Activated CD8-positive, alpha-beta memory T cell treated with anti-CD3 and anti-CD28 coated beads for 36 hours (primary cell): ENCODE data around the gene FAM13A. TPM values are rescaled to one million over a fixed set of nuclear protein-coding genes. Genes with fewer than 3 reads are reported as not detected.

Experiments
- CTCF ChIA-PET: fragments of 350-600 bp; sonication (Branson Sonifier 250); formaldehyde crosslinking; loops from one replicate; lab custom pipeline; 2021; ENCODE audit warnings: antibody characterized with exemption; lab: Charles Lee
- POLR2A ChIA-PET: fragments of 350-600 bp; sonication (Branson Sonifier 250); formaldehyde crosslinking; loops from one replicate; lab custom pipeline; 2021; ENCODE audit warnings: antibody characterized with exemption; lab: Charles Lee
- total RNA-seq, 2 experiments: library from RNA; stranded (reverse); gene quantifications; one replicate each; pipeline ENCODE4 v1.2.3, GENCODE V29; 2021

The FAM13A gene
- total RNA-seq, 2 experiments from 2014 or later: 1.4 to 2.6 TPM

DNA sequence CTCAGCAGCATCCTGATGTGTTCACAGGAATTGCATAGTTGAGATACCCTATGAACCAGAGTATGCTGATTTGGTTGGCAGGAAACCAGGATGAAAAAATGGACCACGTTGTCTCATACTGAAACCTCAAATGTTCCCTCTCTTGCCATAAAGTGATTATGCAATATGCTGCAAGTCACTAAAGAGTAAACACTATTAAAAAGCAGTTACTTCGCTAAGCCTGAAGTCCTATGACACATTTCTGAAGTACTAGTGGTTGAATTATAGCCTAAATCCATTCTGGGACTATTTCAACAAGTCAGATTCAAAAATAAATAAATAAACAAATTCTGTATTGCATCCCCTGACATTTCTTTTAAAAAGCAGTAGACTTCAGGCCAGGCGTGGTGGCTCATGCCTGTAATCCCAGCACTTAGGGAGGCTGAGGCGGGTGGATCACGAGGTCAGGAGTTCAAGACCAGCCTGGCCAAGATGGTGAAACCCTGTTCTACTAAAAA lies 253.3 kb downstream of the FAM13A start:
- ChIA-PET POLR2A (no interaction called here), CTCF (no interaction called here)

DNA sequence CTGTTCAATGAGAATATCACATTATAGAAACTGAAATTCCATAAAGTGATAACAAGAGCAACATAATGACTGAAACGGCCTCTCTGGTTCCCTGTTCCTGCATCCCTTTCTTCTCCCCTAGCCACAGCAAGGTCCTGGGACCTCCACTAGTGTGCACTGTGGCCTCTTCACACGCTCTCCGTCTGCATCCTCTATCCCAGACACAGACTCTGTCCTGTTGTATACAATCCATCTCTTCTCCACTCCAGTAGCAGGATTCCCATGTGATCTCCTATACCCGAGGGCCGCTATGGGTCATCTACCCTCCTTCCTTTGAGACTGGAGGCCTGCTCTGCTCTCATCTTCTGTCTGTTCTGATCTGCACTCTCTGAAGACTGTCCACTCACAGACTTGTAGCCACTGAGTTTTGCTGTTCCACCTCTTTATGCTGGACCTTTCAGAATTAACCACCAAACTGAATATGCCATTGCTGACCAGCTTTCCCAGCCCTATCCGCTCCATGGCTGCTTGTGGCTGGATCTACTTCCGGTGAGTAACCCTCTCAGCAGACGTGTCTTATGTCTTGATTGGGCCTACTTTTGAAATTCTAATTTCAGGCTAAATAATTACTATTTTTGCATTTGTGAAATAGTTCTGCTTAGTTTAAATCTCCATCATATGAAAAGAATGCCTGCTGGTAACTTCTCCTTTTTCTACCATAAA lies 254.2 kb downstream of the FAM13A start:
- ChIA-PET CTCF (no interaction called here), POLR2A (no interaction called here)

DNA sequence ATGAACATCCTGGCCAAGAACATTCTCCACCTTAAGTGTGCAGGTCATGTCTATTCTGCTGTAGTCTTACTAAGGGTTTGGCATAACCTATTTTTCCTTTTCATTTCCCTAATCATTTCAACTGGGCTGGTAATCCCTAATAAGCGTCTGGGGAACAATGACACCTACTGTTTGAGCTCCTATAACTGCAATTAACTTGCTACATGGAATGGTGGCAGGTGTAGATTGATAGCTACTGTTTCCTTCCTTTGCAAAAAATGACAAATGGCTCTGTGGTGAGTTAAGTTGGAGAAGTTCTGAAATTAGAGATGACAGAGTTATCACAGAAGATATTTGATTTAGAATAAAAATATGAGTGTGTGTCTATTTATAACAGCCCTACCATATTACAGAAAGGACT lies 254.8 kb downstream of the FAM13A start:
- CTCF ChIA-PET: no interaction called here
- POLR2A ChIA-PET: no interaction called here

DNA sequence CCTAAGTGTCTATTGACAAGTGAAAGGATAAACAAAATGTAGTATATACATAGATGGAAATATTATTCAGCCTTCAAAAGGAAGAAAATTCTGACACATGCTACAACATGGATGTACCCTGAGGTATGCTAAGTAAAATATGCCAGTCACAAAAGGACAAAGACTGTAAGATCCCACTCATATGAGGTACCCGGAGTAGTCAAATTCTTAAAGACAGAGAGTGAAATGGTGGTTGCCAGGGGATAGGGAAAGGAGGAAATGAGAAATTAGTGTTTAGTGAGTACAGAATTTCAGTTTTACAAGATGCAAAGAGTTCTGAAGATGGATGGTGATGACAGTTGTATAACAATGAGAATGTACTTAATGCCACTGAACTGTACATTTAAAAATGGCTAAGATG lies 257.1 kb downstream of the FAM13A start:
- POLR2A ChIA-PET: no interaction called here
- CTCF ChIA-PET: no interaction called here

DNA sequence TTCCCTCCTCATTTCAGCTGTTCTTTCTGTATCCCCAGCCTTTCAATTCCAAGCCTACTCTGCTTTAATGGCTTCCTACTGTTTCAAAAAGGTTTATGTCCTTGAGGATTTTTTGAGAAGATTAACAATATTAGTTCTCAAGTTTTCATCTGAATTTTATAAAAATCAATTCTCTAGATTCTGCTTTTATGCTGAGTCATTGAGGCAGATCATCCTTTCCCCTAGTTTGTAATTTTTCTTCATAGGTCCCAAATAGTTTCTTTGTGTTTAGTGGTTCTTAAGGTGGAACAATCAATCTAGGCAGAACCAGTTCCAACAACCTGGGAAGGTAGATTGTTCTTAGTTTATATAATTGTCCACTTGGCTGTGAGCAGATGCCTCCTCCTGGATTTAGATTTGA lies 259.3 kb downstream of the FAM13A start:
- POLR2A ChIA-PET: no interaction called here
- CTCF ChIA-PET: no interaction called here

DNA sequence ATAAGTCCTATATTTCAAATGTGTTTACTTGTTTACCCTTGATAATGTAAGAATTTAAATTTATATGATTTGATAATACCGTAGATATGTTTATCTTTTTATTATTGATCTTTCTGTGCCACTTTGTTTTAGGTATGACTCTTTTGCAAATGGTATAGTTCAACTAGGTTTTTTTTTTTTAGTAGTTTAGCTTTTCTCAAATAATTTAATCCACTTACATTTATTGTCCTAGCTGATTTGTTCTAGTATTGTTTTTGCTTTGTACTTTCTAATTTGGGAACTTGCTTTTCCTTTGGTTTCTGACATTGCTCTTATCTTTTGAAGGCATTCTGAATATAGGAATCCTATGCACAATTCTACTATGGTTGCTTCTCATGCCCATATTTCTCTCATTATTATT lies 260.4 kb downstream of the FAM13A start:
- POLR2A ChIA-PET: interaction anchor here (0.7 kb wide), 1 partner anchor 61 kb away, joined by 3 read pairs; no protein-coding TSS in a partner anchor

DNA sequence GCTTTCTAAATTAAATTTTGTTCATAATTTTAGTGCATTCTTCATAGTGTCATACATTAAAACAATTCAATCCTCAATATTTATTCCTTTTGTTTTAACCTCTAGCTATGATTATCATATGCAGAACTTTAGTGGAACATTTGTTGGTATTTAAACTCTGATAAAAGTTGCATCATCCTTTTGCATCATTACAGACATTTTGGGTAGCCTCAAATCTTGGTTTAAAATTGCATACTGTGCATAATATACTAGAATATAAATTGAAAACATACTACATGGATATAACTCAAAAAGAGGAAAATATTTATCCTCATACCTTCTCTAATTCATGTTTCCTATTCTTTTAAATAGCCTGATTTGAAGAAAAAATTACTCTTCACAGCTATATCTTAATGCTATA lies 262.0 kb downstream of the FAM13A start:
- POLR2A ChIA-PET: no interaction called here
- CTCF ChIA-PET: no interaction called here

More for the DNA sequence above, 260.4 kb downstream of the FAM13A start:
- CTCF ChIA-PET: no interaction called here

DNA sequence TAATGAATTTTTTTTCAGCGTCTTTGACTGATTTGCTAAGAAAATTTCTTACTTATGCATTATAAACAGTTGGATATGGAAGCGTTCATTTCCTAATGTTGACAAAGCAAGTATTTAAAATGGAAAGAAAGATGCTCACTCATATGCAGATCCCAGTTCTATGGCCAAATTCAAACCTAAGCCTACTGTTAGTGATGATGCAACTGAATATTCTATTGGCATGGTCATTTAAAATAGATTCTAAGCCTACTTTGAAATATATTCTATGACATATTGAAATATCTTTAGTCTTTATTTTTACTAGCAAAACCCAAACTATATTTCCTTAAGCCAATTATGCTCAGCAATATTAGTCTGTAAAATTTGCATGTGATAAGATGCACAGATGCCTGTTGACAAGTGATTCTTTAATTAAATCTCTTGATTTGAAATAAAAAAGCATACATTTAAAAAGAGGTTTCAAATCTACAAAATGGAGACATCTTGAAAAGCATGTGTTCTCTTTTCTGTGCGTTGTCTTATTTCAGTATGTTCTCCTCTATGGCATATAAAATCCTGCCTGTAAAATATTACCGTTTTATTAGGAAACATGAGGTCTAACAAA lies 262.8 kb downstream of the FAM13A start:
- ChIA-PET CTCF (no interaction called here), POLR2A (no interaction called here)

DNA sequence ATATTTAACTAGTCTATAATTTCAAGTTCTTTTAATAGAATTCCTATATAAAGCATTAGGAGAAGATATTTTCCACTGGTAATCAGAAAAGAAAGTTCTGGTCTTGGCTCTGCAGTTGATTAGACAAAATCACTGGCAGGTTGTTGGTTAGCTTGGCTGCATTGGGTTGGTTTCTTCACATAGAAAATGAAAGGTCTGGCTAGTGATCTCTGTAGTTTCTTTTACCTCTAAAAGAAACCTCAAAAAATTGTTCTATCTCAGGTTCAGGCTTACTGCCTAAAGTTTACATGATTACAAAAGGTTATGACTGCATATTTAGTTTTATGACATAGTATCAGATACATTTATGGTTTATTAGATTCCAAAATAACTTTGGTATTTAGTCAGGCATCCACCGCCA lies 263.5 kb downstream of the FAM13A start:
- POLR2A ChIA-PET: no interaction called here
- CTCF ChIA-PET: no interaction called here

DNA sequence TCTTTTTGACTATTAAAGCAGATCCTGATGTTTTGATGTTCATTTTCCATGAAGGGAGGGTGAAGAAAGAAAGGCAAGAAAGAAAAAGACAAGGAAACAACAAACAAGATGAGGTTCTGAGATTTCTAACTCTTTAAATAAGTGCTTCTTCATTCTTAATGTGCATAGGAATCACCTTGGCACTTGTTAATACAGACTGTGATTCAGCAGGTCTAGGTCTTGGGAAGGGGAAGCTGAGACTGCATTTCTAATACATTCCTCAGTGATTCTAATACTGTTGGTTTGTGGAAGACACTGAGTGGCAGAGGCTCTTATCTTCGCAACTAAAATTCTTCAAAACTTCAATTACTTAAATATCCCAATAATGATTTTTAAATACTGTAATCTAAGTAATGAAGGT lies 264.2 kb downstream of the FAM13A start:
- ChIA-PET POLR2A (no interaction called here), CTCF (no interaction called here)

DNA sequence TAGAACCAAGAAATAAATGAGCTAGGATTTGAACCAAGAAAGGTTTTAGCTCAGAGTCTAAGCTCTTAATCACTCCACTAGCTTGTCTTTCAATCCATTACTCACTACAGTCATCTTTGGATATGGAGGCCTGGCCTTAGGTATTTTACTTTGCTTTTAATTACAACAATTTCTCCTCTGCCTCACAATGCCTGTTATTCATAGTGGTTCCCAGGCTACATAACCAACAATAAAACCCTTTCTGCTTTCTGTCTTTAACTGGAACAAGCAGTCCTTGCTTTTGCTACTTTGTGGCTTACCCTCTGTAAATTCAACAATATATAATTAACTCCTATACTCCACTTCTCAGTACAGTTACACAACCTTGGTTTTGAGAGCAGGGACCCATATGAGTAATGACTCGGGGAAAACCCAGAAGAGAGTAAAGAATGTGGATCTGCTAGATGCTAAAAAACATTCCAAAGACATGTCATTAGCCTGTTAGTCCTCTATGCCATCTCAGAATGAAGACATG lies 264.7 kb downstream of the FAM13A start:
- POLR2A ChIA-PET: interaction anchor here (0.6 kb wide), 1 partner anchor 181 kb away, joined by 3 read pairs; no protein-coding TSS in a partner anchor
- CTCF ChIA-PET: no interaction called here

DNA sequence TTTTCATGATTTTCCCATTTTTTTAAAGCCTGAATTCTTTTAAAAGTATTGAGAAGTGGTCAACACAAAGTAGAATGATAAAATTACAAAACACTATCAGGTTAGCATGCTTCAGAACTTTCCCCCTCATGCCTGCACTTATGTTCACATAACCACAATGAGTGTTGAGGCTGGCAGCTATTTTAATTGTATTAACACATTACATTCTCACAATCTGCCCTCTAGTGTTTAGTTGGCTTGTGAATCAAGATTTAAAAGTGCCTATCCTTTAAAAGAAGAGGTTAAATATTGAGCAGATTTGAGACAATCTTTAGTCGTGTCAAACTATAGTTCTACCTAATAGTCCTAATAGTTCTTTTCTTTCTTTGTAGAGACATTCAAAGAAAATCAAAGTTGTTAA lies 265.7 kb downstream of the FAM13A start:
- ChIA-PET CTCF (no interaction called here), POLR2A (no interaction called here)

DNA sequence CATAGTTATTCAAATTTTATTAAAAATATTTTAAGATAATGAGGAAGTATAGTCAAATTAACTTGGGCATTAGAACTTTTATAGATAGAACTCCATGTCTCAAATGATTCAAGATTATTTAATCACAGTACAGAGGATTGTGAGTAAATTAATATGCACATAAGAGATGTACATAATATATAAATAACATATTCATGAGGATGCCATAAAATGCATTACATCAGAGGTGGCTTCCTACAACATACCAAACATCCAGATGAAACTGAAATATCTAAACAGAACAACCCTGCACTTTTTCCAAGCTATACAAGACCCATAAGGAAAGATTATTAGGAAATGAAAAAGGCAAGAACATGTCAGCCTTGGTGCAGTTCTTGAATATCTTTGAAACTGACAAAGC lies 268.1 kb downstream of the FAM13A start:
- POLR2A ChIA-PET: no interaction called here
- CTCF ChIA-PET: no interaction called here

DNA sequence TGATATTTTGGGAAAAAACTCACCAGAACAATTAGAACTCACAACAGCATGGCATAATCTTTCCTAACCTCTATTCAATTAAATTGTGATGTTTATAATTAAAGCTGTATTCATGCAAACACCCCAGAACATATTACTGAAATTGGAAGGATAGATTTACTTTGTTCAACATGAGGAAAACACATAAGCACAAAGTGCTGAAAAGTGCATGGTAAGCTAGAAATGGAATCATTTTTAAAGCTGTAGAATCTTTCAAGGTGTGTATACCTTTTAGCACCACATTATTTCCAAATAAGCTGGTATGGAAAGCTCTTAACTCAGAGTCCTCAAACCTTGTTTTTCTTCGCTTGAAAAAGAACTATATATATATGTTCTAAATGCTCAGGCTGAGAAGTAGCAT lies 268.6 kb downstream of the FAM13A start:
- CTCF ChIA-PET: no interaction called here
- POLR2A ChIA-PET: no interaction called here

DNA sequence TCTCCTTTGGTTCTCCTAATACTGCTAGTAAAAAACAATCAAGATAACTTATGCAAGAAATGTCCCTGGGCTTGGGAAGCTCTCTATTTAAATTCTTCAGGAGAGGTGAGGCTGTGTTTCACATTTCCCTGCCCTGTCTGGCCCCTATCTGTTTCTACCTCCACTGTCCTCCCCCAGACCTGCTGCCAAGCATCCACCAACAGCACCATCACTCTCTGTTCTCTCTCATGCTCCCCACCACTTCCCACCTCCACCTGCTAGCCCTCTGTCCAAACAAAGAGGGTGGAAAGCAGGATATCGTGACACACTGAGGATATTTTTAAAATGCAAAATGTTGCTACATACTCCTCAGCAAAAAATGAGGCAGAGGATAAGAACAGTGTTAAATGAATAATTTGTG lies 271.0 kb downstream of the FAM13A start:
- CTCF ChIA-PET: no interaction called here

DNA sequence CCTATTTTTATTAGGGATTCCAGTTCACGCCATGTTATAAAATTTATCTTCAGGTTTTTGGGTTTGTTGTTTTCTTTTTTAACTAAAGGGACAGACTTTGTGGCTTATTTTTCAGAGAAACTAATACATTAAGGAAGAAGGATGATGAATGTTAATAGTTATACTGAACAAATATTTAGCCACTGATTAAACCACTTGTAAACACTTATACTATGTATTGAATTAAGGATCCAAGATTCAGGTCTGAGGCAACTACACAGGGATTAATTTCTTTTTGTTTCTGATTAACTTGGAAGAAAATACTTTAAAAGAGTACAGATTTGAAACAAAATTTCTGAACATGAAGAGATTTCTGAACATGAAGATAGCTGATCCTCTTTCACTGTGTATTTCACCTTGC lies 276.6 kb downstream of the FAM13A start:
- CTCF ChIA-PET: no interaction called here
- POLR2A ChIA-PET: no interaction called here

More for the DNA sequence above, 271.0 kb downstream of the FAM13A start:
- POLR2A ChIA-PET: no interaction called here

DNA sequence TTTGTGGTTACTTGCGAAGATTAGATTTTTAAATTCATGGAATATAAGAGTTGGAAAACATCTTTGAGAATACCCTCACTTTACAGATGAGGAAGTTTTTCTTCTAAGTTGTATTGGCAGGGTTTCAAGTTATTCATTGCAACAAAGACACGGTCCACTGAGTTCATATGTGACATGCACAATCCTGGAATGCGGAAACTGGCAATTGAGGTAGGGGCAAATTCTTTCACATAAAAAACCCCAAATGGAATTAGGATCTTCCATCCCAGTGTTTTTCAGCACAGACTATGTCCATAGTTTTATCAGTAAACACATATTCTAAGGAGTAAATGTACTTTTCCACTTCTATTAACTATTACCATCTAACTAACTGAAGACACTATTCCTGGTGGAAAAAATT lies 277.6 kb downstream of the FAM13A start:
- POLR2A ChIA-PET: no interaction called here
- CTCF ChIA-PET: no interaction called here

DNA sequence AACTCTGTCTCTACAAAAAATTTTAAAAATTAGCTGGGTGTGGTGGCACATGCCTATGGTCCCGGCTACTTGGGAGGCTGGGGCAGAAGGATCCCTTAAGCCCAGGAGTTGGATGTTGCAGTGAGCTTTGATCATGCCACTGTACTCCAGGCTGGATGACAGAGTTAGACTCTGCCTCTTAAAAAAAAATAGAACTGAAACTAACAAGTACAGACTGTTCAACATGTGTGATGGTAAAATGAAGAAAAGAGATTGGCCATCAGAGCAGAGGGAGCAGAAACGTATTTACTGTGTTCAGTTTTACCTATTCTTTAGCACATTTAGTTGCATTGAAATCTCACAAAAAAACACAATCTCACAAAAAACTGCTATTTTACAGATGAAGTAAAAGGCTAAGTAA lies 281.5 kb downstream of the FAM13A start:
- ChIA-PET POLR2A (no interaction called here), CTCF (no interaction called here)

DNA sequence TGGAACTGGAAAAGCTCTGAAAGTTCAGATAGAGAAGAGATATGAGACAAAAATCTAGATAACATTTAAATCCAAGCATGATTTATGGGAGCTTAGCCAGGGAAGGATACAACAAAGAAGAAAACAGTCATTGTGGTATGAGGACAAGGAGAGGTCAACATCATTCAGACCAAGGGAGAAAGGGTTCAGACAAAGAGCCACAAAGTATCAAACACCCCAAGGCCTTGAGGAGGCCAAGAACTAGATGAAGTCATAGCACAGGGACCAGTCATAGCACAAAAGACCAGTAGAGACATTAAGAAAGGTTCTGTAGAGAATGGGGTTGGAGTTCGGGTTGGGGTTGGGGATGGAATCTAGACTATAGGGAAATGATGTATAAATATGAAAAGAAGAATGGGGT lies 282.0 kb downstream of the FAM13A start:
- POLR2A ChIA-PET: no interaction called here
- CTCF ChIA-PET: no interaction called here

DNA sequence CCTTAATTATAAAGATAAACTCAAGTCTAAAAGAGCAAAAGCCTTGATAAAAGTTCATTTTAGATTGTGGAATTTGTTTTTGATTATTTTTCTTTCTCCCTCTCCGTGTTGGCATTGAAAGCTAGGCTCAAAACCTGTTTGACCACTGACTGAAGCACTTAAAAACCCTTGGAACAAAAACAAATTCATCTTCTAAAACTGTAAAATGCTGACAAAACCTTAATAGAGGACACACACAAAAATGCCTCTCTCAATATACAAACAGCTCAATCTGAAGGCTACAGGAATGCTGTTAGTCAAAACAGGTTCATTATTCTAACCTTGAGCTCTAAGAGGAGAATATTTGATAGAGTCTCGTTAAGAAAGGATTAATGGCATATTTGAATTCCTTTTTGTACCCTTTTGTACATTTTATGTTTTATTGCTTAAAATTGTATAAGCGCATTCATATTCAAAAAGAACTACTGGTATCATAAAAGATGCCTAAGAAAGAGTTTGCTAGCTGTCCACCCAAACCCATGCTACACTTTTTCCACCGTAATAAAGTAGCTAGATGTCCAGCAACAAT lies 285.0 kb downstream of the FAM13A start:
- CTCF ChIA-PET: interaction anchor here (0.9 kb wide), 1 partner anchor 99 kb away, joined by 3 read pairs; no protein-coding TSS in a partner anchor
- POLR2A ChIA-PET: no interaction called here

DNA sequence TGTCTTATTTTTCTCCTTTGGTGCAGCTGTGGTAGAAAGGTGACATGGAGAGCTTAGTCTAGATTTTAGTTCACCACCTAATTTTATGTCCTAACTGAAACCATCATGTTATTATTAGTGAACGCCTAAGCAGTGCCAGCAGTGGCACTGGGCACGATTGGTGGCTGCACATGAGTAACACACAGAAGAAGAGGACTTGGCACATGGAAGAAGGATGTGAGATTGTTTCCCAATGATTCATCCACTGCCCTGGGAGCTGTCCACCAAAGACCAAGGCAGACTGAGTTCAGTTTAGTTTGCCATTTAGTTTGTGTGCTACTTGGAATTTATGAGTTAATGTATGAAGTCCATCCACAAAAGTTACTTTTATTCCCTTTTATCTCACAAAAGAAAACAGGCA lies 291.3 kb downstream of the FAM13A start:
- ChIA-PET CTCF (no interaction called here), POLR2A (no interaction called here)
